ENCODE measurements around the gene SLC18A3.

SLC18A3 gene

GRCh38 chr10:49610114-49610457, at the start of gene SLC18A3:
Gene SLC18A3, plus strand, starts transcription at chr10:49610310. Its CDS starts 431 bp downstream, at chr10:49610741.
- DNase-seq (ENCODE audit: low spot score): peak; percentile 67

DNA sequence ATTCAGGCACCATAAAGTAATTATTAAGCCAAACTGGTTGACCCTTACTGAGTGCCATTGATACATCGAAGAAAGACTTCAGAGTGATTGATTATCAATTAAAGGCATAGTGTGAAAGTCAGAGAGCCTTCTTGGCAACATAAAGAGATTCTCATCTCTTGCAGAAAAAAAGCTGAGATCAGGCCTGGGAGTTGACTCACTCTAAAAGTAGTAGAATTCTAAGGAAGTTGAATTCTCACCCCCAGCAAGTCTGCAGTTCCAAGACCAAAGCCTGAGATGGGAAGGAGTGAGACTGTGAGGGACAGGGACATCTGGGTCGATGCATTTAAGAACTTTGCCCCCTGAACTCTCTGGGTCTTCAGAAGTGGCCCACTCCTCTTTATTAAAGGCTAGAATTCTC, 49.6 kb upstream of the SLC18A3 start:
- DNase-seq (ENCODE audit: low spot score): no peak

DNA sequence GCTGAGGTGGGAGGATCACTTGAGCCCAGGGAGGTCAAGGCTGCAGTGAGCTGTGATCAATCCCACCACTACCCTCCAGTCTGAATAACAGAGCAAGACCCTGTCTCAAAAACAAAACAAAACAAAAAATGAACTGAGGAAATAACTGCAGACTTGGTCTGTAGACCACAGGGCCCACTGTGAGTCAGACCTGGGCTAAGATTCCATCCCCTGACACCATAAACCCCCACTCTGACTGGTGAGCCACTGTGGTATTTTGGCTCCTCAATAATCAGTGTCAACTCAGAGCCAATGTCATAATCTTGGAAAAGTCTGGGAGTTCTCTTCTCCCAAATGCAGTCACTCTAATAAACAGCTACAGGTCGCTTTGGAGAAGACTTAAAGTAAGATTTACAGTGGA, 47.2 kb upstream of the SLC18A3 start:
- no peak for DNase-seq (ENCODE audit: low spot score)

DNA sequence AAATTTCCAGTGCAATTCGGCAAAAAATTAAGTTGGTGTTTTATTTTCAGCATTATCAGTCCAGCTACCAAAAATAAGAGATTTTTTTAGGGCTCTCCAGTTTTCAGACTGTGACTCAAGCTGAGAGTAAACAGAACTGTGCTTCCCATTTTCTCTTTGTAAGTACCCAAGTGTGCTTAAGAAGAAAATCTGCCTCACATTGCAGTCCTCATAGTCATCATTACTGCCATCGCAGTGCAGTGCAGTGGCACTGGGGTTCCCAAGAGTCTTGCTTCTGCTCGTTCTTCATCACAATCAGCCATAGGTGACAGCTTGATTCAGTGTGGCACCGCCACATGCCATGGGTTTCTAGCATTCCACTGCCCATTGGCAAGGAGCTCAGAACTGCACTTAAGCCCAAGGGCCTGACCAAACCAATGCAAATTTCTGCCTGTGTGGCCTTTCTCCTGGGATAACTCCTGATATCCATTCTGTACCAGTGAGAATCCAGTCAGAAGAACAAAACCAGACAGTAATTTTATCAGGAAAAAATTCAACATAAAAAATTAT, 45.6 kb upstream of the SLC18A3 start:
- DNase-seq (ENCODE audit: low spot score): no peak

GRCh38 chr10:49567810-49568209, 42.3 kb upstream of the SLC18A3 start:
- no peak for DNase-seq (ENCODE audit: low spot score)

DNA sequence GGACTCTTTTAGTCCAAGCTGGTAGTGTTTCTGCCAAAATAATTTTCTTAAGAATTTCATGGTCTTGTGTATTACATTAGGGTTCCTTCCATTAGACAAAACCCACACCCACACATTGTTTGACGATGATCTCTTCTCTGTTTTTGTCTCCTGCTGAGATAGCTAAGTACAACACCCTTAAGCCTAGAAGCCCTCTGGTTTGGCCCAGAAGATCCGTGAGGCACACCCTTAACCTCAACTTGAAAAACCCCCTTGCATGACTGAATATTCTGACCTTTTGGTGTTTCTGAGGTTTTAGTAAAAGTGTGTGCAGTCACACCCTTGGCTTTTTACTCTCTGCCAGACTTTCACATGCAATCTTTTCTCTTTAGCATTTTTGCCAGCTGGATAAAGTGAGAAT, 41.9 kb upstream of the SLC18A3 start:
- no peak for DNase-seq (ENCODE audit: low spot score)

DNA sequence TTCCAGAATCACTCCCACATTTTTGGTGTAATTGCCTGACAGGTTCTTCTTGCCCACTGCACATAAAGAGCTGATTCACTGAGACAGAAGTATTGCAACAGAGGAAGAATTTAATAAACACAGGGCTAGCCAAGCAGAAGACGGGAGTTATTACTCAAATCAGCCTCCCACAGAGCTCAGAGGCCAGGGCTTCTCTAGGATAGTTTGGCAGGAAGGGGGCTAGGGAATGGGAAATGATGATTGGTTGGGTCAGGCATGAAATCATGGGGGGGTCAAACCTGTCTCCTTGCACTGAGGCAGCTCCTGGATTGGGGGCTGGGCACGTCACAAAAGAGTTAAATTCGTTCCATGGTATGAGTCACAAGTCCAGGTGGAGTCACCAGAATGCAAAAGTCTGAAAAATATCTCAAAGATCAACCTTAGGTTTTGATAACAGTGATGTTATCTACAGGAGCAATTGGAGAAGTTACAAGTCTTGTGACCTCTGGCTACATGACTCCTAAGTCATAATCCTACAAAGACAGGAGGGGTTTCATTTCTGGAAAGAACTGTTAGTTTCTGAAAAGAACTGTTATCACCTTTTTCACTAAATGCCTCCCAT, 41.0 kb upstream of the SLC18A3 start:
- no peak for DNase-seq (ENCODE audit: low spot score)

DNA sequence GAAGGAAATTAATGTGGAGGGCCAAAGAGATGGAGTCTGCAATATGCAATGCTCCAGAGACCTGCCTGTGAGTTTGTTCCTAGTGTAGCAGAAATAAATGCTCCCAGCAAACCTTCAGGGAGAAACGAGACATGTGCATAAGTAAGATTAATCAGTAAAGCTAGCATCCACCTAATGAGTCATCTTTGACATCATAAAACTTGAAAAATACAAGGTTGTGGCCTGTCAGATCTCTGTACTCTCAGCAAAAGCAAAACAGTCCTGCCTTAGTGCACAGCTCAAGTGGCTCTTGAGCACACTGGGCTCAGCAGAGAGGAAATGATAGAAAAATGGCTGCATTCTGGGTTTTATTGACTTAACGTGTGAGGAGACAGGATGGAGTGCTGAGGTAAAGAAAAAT, 38.7 kb upstream of the SLC18A3 start:
- no peak for DNase-seq (ENCODE audit: low spot score)

GRCh38 chr10:49572594-49573114, 37.5 kb upstream of the SLC18A3 start:
- no peak for DNase-seq (ENCODE audit: low spot score)

- DNase-seq (ENCODE audit: low spot score): no peak
These were observed 34.5 kb upstream of the SLC18A3 start for GRCh38 chr10:49575489-49576072.

- DNase-seq (ENCODE audit: low spot score): no peak
These were observed 32.8 kb upstream of the SLC18A3 start for GRCh38 chr10:49577182-49577925.

GRCh38 chr10:49578392-49578791, 31.7 kb upstream of the SLC18A3 start:
- no peak for DNase-seq (ENCODE audit: low spot score)

- DNase-seq (ENCODE audit: low spot score): no peak
These were observed 30.5 kb upstream of the SLC18A3 start for GRCh38 chr10:49579621-49580020.

DNA sequence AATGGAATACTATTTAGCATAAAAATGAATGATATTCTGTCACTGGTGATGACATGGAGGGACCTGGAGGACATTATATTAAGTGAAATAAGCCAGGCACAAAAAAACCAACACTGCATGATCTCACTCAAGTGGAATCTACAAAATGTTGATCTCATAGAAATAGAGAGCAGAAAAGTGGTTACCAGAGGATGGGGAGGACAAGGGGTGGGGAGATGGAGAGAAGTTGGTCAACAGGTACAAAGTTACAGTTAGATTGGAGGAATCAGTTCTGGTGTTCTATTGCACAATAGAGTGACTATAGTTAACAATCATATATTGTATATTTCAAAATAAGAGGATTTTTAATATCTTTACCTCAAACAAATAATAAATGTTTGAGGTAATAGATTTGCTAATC, 24.7 kb upstream of the SLC18A3 start:
- no peak for DNase-seq (ENCODE audit: low spot score)

DNA sequence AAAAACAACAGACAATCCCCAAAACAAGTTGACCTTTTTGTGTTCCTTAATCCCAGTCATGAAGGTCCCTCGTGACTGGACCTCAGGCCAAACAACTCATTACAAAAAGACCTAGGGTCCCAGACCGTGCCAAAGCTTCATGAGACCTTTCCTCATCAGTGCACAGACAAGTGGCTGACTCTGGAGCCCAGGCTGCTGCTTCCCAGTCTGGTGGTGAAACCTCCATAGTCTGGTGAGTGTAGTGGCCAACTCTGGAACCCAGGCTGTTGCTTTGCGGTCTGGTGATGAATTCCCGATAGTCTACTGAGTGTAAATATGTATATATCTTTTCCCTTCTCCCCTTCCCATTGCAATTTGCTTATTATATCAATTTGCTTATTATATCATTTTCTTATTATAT, 22.1 kb upstream of the SLC18A3 start:
- DNase-seq (ENCODE audit: low spot score): no peak

- DNase-seq (ENCODE audit: low spot score): no peak
These were observed 17.2 kb upstream of the SLC18A3 start for GRCh38 chr10:49592726-49593563.

DNA sequence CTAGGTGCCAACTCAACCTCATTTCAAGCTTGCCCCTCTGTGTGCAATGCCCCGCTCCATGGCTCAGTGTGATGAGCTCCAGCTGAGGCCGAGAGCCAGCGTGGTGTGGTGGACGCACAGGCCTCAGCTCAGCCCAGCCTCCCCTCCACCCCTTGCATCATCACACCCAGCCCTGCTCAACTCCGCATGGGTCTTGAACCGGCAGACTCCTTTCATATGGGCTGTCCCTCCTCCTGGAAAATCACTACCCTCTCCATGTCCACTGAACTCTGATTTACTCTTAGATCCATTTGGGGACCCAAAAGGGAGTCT, 16.6 kb upstream of the SLC18A3 start:
- DNase-seq (ENCODE audit: low spot score): no peak

GRCh38 chr10:49593998-49594397, 16.1 kb upstream of the SLC18A3 start:
- DNase-seq (ENCODE audit: low spot score): no peak

DNA sequence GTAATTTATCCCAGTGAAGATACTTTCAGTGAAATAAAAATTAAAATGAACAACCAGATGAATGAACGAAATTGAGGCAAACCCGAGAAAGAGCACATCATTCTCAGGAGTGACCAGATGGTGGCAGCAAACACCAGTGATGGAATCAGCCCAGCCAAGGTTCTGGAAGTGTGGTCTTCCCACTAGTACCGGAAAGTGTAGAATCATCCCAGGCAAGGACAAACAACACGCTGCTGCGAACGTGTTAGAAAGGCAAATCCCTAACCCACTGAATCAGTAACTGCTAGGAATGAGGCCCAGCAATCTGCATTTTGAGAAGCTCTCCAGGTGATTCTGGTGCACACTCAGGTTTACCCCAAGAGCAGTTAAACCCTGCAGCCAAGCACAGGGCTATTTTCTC, 15.5 kb upstream of the SLC18A3 start:
- DNase-seq (ENCODE audit: low spot score): no peak

DNA sequence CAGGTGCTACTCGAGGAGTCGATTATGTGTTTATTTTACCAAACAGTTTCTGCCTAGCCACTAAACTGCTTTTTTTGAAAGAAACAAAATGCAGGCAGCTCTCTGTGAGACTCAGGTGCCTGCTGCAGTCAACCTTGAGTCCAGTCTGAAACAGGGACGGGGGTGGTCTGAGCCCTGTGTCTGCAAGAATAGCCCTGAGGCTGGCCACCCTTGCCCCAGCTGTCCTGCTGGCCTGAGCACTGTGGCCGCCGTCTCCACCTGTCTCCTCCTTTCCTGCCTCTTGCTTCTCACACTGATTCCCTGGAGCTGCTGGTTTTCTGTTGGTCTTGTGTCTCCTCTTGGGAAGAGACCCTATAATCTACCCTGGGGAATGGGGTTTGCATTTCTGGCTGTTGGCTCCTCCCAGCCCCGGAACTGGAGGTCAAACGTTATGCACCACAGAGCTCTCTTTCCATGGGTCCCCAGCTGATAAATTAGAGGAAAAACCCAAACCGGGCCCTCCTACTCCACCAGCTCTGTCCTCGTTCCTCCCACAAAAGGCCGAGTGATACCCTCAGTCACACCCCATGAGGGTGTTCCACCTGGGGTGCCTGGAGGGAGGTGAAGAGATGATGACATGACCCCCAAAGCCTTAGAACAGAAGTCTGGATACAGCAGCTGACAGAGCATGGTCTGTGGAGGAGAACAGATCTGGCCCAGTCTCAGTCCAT, 15.0 kb upstream of the SLC18A3 start:
- DNase-seq (ENCODE audit: low spot score): no peak

GRCh38 chr10:49595713-49596492, 14.2 kb upstream of the SLC18A3 start:
- no peak for DNase-seq (ENCODE audit: low spot score)
